ENCODE data around the gene TPSG1. TPM values are rescaled to one million over a fixed set of nuclear protein-coding genes. Genes with fewer than 3 reads are reported as not detected.
A peak's percentile ranks its signal among the peaks of the same experiment; 100 is the strongest.
"Not testable (repeated sequence)": the region's sequence is repeated elsewhere in the genome, so short reads cannot be mapped to it uniquely, and the experiment has no call there.

The TPSG1 gene
- total RNA-seq, 1 donor from 2014 or later: 2.3 TPM

GRCh38 chr16:1194665-1195392, 30.2 kb downstream of the TPSG1 start:
- no peak overlapping the region for H3K27ac ChIP-seq
- intact Hi-C loops (cut with DNase I): no loop called here
- H3K27me3 ChIP-seq: no peaks in the 10 kb centered on the region
- ATAC-seq (peak; percentile 14), DNase-seq (no peak)
- no peak overlapping the region for H3K4me3 ChIP-seq
- no peaks in the 10 kb centered on the region for H3K36me3 ChIP-seq
- TF ChIP-seq, protein P1, sequence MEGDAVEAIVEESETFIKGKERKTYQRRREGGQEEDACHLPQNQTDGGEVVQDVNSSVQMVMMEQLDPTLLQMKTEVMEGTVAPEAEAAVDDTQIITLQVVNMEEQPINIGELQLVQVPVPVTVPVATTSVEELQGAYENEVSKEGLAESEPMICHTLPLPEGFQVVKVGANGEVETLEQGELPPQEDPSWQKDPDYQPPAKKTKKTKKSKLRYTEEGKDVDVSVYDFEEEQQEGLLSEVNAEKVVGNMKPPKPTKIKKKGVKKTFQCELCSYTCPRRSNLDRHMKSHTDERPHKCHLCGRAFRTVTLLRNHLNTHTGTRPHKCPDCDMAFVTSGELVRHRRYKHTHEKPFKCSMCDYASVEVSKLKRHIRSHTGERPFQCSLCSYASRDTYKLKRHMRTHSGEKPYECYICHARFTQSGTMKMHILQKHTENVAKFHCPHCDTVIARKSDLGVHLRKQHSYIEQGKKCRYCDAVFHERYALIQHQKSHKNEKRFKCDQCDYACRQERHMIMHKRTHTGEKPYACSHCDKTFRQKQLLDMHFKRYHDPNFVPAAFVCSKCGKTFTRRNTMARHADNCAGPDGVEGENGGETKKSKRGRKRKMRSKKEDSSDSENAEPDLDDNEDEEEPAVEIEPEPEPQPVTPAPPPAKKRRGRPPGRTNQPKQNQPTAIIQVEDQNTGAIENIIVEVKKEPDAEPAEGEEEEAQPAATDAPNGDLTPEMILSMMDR (IDR thresholded peaks at IDR 0.05): peak; percentile 65
- H3K9me3 ChIP-seq: no peaks in the 10 kb centered on the region
- no peaks in the 10 kb centered on the region for H3K4me1 ChIP-seq

- DNase-seq (no peak), ATAC-seq (no peak)
- intact Hi-C loops (cut with DNase I): no loop called here
- no peak overlapping the region for H3K27ac ChIP-seq
- H3K27me3 ChIP-seq: no peaks in the 10 kb centered on the region
- H3K9me3 ChIP-seq: no peaks in the 10 kb centered on the region
- TF ChIP-seq, protein P1 (IDR thresholded peaks at IDR 0.05): no peak
- H3K36me3 ChIP-seq: no peaks in the 10 kb centered on the region
- H3K4me3 ChIP-seq: no peak overlapping the region
- no peaks in the 10 kb centered on the region for H3K4me1 ChIP-seq
Observed at GRCh38 chr16:1193825-1194581, 31.1 kb downstream of the TPSG1 start.

GRCh38 chr16:1193143-1193824, 31.8 kb downstream of the TPSG1 start:
- DNase-seq: no peak
- Histone ChIP-seq H3K9me3 (no peaks in the 10 kb centered on the region), H3K27ac (no peak overlapping the region), H3K4me3 (no peak overlapping the region), H3K27me3 (no peaks in the 10 kb centered on the region), H3K36me3 (no peaks in the 10 kb centered on the region), H3K4me1 (no peaks in the 10 kb centered on the region)
- ATAC-seq: no peak
- intact Hi-C loops (cut with DNase I): no loop called here
- TF ChIP-seq, protein P1 (IDR thresholded peaks at IDR 0.05): no peak

DNA sequence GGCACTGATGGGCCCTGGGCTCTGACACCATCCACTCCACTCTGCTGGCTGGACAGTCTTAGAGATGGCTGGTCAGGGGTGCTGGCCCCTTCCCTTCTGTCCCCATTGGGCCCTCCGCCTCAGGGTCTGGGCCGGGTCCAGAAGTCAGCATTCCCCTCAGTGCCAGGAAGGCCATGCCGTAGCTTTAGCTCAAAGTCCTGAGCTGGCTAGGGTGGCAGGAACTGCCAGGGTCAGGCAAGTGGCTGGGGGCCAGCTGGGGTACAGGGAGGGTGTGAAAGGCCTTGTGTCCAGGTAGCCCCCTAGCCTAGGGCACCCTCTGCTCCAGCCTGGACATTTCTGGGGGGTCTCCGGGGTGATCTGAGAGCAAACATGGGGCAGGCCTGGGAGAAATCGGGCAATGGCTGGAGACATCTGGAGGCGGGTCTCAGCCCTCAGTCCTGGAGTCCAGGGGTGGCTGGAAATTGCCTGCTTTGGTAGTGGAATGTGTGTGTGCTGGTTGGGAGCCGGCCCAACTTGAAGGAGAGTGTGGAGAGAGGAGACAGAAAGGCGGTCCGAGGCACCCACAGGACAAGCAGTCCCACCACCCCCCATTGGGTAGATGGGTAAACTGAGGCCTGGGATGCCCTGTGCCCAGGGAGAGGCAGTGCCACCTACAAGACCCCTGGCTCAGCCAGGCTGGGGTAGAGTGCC, 32.5 kb downstream of the TPSG1 start:
- no peaks in the 10 kb centered on the region for H3K27me3 ChIP-seq
- intact Hi-C loops (cut with DNase I): no loop called here

GRCh38 chr16:1190789-1191188, 34.3 kb downstream of the TPSG1 start:
- ATAC-seq; intact Hi-C loops (cut with DNase I); H3K27me3 ChIP-seq; DNase-seq; H3K4me1 ChIP-seq; H3K9me3 ChIP-seq; H3K36me3 ChIP-seq; H3K4me3 ChIP-seq; H3K27ac ChIP-seq: not testable (repeated sequence)

More for the DNA sequence above, 32.5 kb downstream of the TPSG1 start:
- no peaks in the 10 kb centered on the region for H3K36me3 ChIP-seq
- no peak overlapping the region for H3K4me3 ChIP-seq
- no peaks in the 10 kb centered on the region for H3K4me1 ChIP-seq
- DNase-seq: no peak
- TF ChIP-seq, protein P1 (IDR thresholded peaks at IDR 0.05): no peak
- ATAC-seq: no peak
- no peaks in the 10 kb centered on the region for H3K9me3 ChIP-seq
- no peak overlapping the region for H3K27ac ChIP-seq

Measured in upper lobe of right lung (tissue), 1 donor.